HepG2 (cell line): ENCODE results near the gene INAFM1. TPM values are rescaled to one million over a fixed set of nuclear protein-coding genes. Genes with fewer than 3 reads are reported as not detected.

Experiments used
- ARNTL ChIP-seq: sonication (generic); formaldehyde crosslinking; IDR thresholded peaks from 2 replicates; pipeline ENCODE4 v1.4.0; 2020; ENCODE audit warnings: mild to moderate bottlenecking, missing genetic modification reagents
- FOXK2 ChIP-seq: fragments of 450-650 bp; IDR thresholded peaks from 2 replicates; pipeline ENCODE4 v1.6.1; 2016
- MYC ChIP-seq: sonication (generic); formaldehyde crosslinking; IDR thresholded peaks from 2 replicates; pipeline ENCODE4 v1.9.0; 2021; ENCODE audit warnings: missing genetic modification reagents, borderline replicate concordance
- POLR2AphosphoS5 ChIP-seq: IDR thresholded peaks from 2 replicates; pipeline ENCODE4 v1.6.1; 2012; ENCODE audit warnings: low read depth, low read length
- ZNF572 ChIP-seq: sonication (generic); formaldehyde crosslinking; IDR thresholded peaks from 2 replicates; pipeline ENCODE4 v1.5.1; 2020; ENCODE audit warnings: mild to moderate bottlenecking, missing genetic modification reagents
- ZNF629 ChIP-seq: sonication (generic); formaldehyde crosslinking; conservative IDR thresholded peaks from 2 replicates; pipeline ENCODE4 v1.5.0; 2020; ENCODE audit warnings: missing genetic modification reagents
- ZNF788 ChIP-seq: sonication (generic); formaldehyde crosslinking; IDR thresholded peaks from 2 replicates; pipeline ENCODE4 v1.5.0; 2020; ENCODE audit warnings: mild to moderate bottlenecking, missing genetic modification reagents, borderline replicate concordance
- polyA plus RNA-seq, 8 experiments: library from polyadenylated mRNA; depleted of rRNA in 3 of 8; stranded (reverse) in 7 of 8; unstranded in 1 of 8; fragments of >200 nt; fragmentation: Illumina TruSeq in 4 of 8; extraction: Trizol in 4 of 8; gene quantifications; 2 replicates each; pipeline versions ENCODE4 v1.2.1 to v1.2.3, GENCODE V29; 2011 to 2016; ENCODE audit warnings: low read depth in 4 of 8, missing spikeins in 1 of 8, mixed read lengths in 1 of 8; ENCODE audit not compliant: insufficient read depth in 1 of 8
- total RNA-seq, 5 experiments: library from RNA; depleted of rRNA; stranded (reverse); fragments of >200 nt; fragmentation: Illumina TruSeq; extraction: Trizol; gene quantifications; 2 replicates each; pipeline ENCODE4 v1.2.3, GENCODE V29; 2016; ENCODE audit warnings: low read depth in 1 of 5
- TF ChIP-seq, protein P1 (sequence below): sonication (generic); formaldehyde crosslinking; IDR thresholded peaks from 2 replicates; pipeline ENCODE4 v1.5.0; 2020; ENCODE audit warnings: mild to moderate bottlenecking, missing genetic modification reagents, borderline replicate concordance
- TF ChIP-seq, protein P2 (sequence below): sonication (generic); formaldehyde crosslinking; IDR thresholded peaks from 2 replicates; pipeline ENCODE4 v1.8.0; 2022; ENCODE audit warnings: mild to moderate bottlenecking, missing genetic modification reagents; ENCODE audit not compliant: insufficient replicate concordance
- TF ChIP-seq, protein P3 (sequence below): IDR thresholded peaks from 2 replicates; pipeline ENCODE4 v1.6.1; 2016; ENCODE audit warnings: low read depth
- TF ChIP-seq, protein P4 (sequence below): sonication (generic); formaldehyde crosslinking; conservative IDR thresholded peaks from 2 replicates; pipeline ENCODE4 v1.4.0; 2020; ENCODE audit warnings: mild to moderate bottlenecking, missing genetic modification reagents, moderate library complexity

The INAFM1 gene
- total and polyA plus RNA-seq, 2 of the 13 experiments (the other 11 are each of a cell fraction or from before 2014, with no cell fraction given), result 0.88 to 1.9 TPM

DNA sequence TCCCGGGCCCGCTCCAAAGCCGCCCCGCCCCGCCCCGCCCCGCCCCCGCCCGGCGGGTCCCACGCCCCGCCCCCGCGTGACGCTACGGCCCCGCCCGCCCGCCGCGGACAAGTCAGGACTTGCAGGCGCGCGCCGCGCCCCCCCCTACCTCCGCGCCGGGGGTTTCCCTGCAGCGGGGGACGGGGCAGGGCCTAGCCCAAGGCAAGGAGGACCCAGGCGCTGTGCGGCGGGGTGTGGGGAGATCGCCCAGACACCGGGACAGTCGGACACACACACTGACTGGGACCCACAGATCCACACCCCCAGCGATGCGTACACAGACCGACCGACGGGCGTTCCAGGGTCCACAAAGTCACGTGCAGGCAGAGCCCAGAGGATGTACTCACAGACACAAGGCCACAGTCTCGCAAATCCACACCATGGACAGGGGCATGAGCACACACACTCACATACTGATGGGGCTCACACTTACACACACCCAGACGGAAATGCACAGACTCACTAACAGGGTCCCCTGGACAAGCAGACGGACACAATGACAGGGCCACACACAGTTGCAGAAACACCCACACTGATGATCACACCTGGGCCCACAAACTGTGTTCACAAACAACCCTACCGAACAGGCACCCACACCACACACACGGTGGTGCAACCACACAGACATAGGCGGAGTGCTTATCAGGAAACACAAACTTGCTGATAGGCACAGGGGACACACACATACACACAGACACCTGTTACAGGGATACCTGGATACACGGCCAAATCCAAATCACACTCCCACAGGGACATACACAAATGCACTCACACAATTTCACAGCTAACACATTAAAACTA lies 43.2 kb upstream of the INAFM1 start (continued):
- TF ChIP-seq, protein P1, sequence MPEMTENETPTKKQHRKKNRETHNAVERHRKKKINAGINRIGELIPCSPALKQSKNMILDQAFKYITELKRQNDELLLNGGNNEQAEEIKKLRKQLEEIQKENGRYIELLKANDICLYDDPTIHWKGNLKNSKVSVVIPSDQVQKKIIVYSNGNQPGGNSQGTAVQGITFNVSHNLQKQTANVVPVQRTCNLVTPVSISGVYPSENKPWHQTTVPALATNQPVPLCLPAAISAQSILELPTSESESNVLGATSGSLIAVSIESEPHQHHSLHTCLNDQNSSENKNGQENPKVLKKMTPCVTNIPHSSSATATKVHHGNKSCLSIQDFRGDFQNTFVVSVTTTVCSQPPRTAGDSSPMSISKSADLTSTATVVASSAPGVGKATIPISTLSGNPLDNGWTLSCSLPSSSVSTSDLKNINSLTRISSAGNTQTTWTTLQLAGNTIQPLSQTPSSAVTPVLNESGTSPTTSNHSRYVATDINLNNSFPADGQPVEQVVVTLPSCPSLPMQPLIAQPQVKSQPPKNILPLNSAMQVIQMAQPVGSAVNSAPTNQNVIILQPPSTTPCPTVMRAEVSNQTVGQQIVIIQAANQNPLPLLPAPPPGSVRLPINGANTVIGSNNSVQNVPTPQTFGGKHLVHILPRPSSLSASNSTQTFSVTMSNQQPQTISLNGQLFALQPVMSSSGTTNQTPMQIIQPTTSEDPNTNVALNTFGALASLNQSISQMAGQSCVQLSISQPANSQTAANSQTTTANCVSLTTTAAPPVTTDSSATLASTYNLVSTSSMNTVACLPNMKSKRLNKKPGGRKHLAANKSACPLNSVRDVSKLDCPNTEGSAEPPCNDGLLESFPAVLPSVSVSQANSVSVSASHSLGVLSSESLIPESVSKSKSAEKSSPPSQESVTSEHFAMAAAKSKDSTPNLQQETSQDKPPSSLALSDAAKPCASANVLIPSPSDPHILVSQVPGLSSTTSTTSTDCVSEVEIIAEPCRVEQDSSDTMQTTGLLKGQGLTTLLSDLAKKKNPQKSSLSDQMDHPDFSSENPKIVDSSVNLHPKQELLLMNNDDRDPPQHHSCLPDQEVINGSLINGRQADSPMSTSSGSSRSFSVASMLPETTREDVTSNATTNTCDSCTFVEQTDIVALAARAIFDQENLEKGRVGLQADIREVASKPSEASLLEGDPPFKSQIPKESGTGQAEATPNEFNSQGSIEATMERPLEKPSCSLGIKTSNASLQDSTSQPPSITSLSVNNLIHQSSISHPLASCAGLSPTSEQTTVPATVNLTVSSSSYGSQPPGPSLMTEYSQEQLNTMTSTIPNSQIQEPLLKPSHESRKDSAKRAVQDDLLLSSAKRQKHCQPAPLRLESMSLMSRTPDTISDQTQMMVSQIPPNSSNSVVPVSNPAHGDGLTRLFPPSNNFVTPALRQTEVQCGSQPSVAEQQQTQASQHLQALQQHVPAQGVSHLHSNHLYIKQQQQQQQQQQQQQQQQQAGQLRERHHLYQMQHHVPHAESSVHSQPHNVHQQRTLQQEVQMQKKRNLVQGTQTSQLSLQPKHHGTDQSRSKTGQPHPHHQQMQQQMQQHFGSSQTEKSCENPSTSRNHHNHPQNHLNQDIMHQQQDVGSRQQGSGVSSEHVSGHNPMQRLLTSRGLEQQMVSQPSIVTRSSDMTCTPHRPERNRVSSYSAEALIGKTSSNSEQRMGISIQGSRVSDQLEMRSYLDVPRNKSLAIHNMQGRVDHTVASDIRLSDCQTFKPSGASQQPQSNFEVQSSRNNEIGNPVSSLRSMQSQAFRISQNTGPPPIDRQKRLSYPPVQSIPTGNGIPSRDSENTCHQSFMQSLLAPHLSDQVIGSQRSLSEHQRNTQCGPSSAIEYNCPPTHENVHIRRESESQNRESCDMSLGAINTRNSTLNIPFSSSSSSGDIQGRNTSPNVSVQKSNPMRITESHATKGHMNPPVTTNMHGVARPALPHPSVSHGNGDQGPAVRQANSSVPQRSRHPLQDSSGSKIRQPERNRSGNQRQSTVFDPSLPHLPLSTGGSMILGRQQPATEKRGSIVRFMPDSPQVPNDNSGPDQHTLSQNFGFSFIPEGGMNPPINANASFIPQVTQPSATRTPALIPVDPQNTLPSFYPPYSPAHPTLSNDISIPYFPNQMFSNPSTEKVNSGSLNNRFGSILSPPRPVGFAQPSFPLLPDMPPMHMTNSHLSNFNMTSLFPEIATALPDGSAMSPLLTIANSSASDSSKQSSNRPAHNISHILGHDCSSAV, result no peak
- peak; percentile 97 for TF ChIP-seq ARNTL (CRISPR knock-in tag)
- TF ChIP-seq, protein P2, sequence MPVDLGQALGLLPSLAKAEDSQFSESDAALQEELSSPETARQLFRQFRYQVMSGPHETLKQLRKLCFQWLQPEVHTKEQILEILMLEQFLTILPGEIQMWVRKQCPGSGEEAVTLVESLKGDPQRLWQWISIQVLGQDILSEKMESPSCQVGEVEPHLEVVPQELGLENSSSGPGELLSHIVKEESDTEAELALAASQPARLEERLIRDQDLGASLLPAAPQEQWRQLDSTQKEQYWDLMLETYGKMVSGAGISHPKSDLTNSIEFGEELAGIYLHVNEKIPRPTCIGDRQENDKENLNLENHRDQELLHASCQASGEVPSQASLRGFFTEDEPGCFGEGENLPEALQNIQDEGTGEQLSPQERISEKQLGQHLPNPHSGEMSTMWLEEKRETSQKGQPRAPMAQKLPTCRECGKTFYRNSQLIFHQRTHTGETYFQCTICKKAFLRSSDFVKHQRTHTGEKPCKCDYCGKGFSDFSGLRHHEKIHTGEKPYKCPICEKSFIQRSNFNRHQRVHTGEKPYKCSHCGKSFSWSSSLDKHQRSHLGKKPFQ (CRISPR knock-in tag), result peak; percentile 67
- peak; percentile 91; the same call in 1 of the 2 replicates for TF ChIP-seq ZNF572 (CRISPR knock-in tag)
- TF ChIP-seq, protein P3, sequence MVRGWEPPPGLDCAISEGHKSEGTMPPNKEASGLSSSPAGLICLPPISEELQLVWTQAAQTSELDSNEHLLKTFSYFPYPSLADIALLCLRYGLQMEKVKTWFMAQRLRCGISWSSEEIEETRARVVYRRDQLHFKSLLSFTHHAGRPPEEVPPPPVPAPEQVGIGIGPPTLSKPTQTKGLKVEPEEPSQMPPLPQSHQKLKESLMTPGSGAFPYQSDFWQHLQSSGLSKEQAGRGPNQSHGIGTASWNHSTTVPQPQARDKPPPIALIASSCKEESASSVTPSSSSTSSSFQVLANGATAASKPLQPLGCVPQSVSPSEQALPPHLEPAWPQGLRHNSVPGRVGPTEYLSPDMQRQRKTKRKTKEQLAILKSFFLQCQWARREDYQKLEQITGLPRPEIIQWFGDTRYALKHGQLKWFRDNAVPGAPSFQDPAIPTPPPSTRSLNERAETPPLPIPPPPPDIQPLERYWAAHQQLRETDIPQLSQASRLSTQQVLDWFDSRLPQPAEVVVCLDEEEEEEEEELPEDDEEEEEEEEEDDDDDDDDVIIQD (CRISPR knock-in tag), result no peak
- no peak; the same call in 1 of the 2 replicates for TF ChIP-seq FOXK2
- peak; percentile 50; the same call in 1 of the 2 replicates for TF ChIP-seq POLR2AphosphoS5
- TF ChIP-seq, protein P4, sequence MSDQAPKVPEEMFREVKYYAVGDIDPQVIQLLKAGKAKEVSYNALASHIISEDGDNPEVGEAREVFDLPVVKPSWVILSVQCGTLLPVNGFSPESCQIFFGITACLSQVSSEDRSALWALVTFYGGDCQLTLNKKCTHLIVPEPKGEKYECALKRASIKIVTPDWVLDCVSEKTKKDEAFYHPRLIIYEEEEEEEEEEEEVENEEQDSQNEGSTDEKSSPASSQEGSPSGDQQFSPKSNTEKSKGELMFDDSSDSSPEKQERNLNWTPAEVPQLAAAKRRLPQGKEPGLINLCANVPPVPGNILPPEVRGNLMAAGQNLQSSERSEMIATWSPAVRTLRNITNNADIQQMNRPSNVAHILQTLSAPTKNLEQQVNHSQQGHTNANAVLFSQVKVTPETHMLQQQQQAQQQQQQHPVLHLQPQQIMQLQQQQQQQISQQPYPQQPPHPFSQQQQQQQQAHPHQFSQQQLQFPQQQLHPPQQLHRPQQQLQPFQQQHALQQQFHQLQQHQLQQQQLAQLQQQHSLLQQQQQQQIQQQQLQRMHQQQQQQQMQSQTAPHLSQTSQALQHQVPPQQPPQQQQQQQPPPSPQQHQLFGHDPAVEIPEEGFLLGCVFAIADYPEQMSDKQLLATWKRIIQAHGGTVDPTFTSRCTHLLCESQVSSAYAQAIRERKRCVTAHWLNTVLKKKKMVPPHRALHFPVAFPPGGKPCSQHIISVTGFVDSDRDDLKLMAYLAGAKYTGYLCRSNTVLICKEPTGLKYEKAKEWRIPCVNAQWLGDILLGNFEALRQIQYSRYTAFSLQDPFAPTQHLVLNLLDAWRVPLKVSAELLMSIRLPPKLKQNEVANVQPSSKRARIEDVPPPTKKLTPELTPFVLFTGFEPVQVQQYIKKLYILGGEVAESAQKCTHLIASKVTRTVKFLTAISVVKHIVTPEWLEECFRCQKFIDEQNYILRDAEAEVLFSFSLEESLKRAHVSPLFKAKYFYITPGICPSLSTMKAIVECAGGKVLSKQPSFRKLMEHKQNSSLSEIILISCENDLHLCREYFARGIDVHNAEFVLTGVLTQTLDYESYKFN (CRISPR knock-in tag), result peak; percentile 54
- 0 out of 2 replicates have a peak, but pooled peaks have one; percentile 23 for TF ChIP-seq ZNF629 (CRISPR knock-in tag)
- TF ChIP-seq MYC, result peak; percentile 79; the same call in 1 of the 2 replicates
- peak; percentile 67 for TF ChIP-seq ZNF788
